Immature natural killer cell (primary cell): Measurements from ENCODE around the gene HIGD1B. TPM values are rescaled to one million over a fixed set of nuclear protein-coding genes. Genes with fewer than 3 reads are reported as not detected.
A peak's percentile ranks its signal among the peaks of the same experiment; 100 is the strongest.

ENCODE experiments used
- DNase-seq, 3 donors: peaks; one replicate each; pipeline ENCODE4 v3.0.0; 2022; ENCODE audit warnings: mixed read lengths in 1 of 3
- H3K27ac Mint-ChIP-seq, 6 donors: one replicate each; pipeline ENCODE4 v1.8.0; 2020; ENCODE audit warnings: mixed read lengths in 6 of 6, mild to moderate bottlenecking in 5 of 6, inconsistent platforms in 4 of 6, moderate library complexity in 3 of 6
- H3K27me3 Mint-ChIP-seq, 3 donors: one replicate each; pipeline ENCODE4 v1.8.0; 2020 to 2021; ENCODE audit warnings: low read depth in 3 of 3, mild to moderate bottlenecking in 3 of 3, mixed read lengths in 3 of 3, moderate library complexity in 3 of 3, inconsistent platforms in 1 of 3
- H3K36me3 Mint-ChIP-seq, 3 donors: one replicate each; pipeline ENCODE4 v1.8.0; 2020; ENCODE audit warnings: mixed read lengths in 3 of 3, inconsistent platforms in 2 of 3, mild to moderate bottlenecking in 2 of 3
- H3K4me1 Mint-ChIP-seq, 2 donors: one replicate each; pipeline ENCODE4 v1.8.0; 2020; ENCODE audit warnings: inconsistent platforms in 2 of 2, mild to moderate bottlenecking in 2 of 2, mixed read lengths in 2 of 2, moderate library complexity in 1 of 2
- H3K4me3 Mint-ChIP-seq, 5 donors: one replicate each; pipeline ENCODE4 v1.8.0; 2020; ENCODE audit warnings: mild to moderate bottlenecking in 5 of 5, mixed read lengths in 5 of 5, inconsistent platforms in 3 of 5, moderate library complexity in 3 of 5
- H3K9me3 Mint-ChIP-seq, 6 donors: one replicate each; pipeline ENCODE4 v1.8.0; 2020; ENCODE audit warnings: mild to moderate bottlenecking in 6 of 6, mixed read lengths in 6 of 6, inconsistent platforms in 4 of 6, moderate library complexity in 3 of 6
- polyA plus RNA-seq, 3 donors: library from polyadenylated mRNA; unstranded; fragments of 300-500 nt; fragmentation: Illumina TruSeq; gene quantifications; one replicate each; pipeline ENCODE4 v1.2.3, GENCODE V29; 2021

The HIGD1B gene
- polyA plus RNA-seq, 3 donors from 2014 or later, result not detected

GRCh38 chr17:44875761-44876160 lies 28.1 kb downstream of the HIGD1B start:
- H3K27ac Mint-ChIP-seq, result no peak overlapping the region
- H3K9me3 Mint-ChIP-seq, result no peaks in the 10 kb centered on the region
- peaks cover 25 to 44% (median 27%) of the 10 kb centered on the region in 3 donors for H3K36me3 Mint-ChIP-seq
- H3K27me3 Mint-ChIP-seq, result peaks cover 1 to 4% (median 2%) of the 10 kb centered on the region in 3 donors
- no peak for DNase-seq
- no peaks in the 10 kb centered on the region for H3K4me1 Mint-ChIP-seq
- H3K4me3 Mint-ChIP-seq, result no peak overlapping the region

- no peak overlapping the region for H3K27ac Mint-ChIP-seq
- no peak overlapping the region for H3K4me3 Mint-ChIP-seq
- DNase-seq, result no peak
- H3K27me3 Mint-ChIP-seq, result peaks cover 2 to 4% (median 3%) of the 10 kb centered on the region in 3 donors
- peaks cover 24 to 47% (median 26%) of the 10 kb centered on the region in 3 donors for H3K36me3 Mint-ChIP-seq
- H3K4me1 Mint-ChIP-seq, result no peaks in the 10 kb centered on the region
- no peaks in the 10 kb centered on the region for H3K9me3 Mint-ChIP-seq
These were observed 29.4 kb downstream of the HIGD1B start for GRCh38 chr17:44877121-44877520.

GRCh38 chr17:44878627-44879221 lies 31.0 kb downstream of the HIGD1B start:
- Mint-ChIP-seq H3K4me3 (no peak overlapping the region), H3K4me1 (no peaks in the 10 kb centered on the region), H3K27ac (no peak overlapping the region), H3K27me3 (peaks cover 2 to 4% (median 3%) of the 10 kb centered on the region in 3 donors), H3K9me3 (no peaks in the 10 kb centered on the region), H3K36me3 (peaks cover 31 to 52% (median 35%) of the 10 kb centered on the region in 3 donors)
- DNase-seq, result peak in 1 of 3 donors; percentile 13

GRCh38 chr17:44879376-44879775 lies 31.7 kb downstream of the HIGD1B start:
- Mint-ChIP-seq H3K4me1 (no peaks in the 10 kb centered on the region), H3K36me3 (peaks cover 31 to 53% (median 32%) of the 10 kb centered on the region in 3 donors), H3K27me3 (peaks cover 2 to 4% (median 3%) of the 10 kb centered on the region in 3 donors), H3K9me3 (no peaks in the 10 kb centered on the region), H3K27ac (no peak overlapping the region), H3K4me3 (no peak overlapping the region)
- DNase-seq, result no peak

- H3K27ac Mint-ChIP-seq, result no peak overlapping the region
- H3K27me3 Mint-ChIP-seq, result peaks cover 2 to 4% (median 3%) of the 10 kb centered on the region in 3 donors
- no peak overlapping the region for H3K4me3 Mint-ChIP-seq
- DNase-seq, result no peak
- peaks cover 33 to 59% (median 36%) of the 10 kb centered on the region in 3 donors for H3K36me3 Mint-ChIP-seq
- no peaks in the 10 kb centered on the region for H3K4me1 Mint-ChIP-seq
- H3K9me3 Mint-ChIP-seq, result no peaks in the 10 kb centered on the region
These were observed 32.4 kb downstream of the HIGD1B start for GRCh38 chr17:44880062-44880461.

GRCh38 chr17:44881145-44881544 lies 33.5 kb downstream of the HIGD1B start:
- H3K36me3 Mint-ChIP-seq, result peaks cover 31 to 59% (median 32%) of the 10 kb centered on the region in 3 donors
- H3K27me3 Mint-ChIP-seq, result peaks cover 2 to 4% (median 4%) of the 10 kb centered on the region in 3 donors
- no peak for DNase-seq
- H3K4me3 Mint-ChIP-seq, result no peak overlapping the region
- H3K9me3 Mint-ChIP-seq, result no peaks in the 10 kb centered on the region
- H3K4me1 Mint-ChIP-seq, result peaks cover 0 to 2% of the 10 kb centered on the region in 2 donors
- no peak overlapping the region for H3K27ac Mint-ChIP-seq

GRCh38 chr17:44884941-44885340 lies 37.3 kb downstream of the HIGD1B start:
- no peak for DNase-seq
- Mint-ChIP-seq H3K36me3 (peaks cover 18 to 51% (median 35%) of the 10 kb centered on the region in 3 donors), H3K9me3 (no peaks in the 10 kb centered on the region), H3K4me3 (no peak overlapping the region), H3K27me3 (peaks cover 0 to 4% (median 4%) of the 10 kb centered on the region in 3 donors), H3K27ac (no peak overlapping the region), H3K4me1 (peaks cover 0 to 9% of the 10 kb centered on the region in 2 donors)

GRCh38 chr17:44887016-44887415 lies 39.3 kb downstream of the HIGD1B start:
- Mint-ChIP-seq H3K27me3 (peaks cover 0 to 1% (median 0%) of the 10 kb centered on the region in 3 donors), H3K36me3 (peaks cover 18 to 37% (median 23%) of the 10 kb centered on the region in 3 donors), H3K9me3 (no peaks in the 10 kb centered on the region), H3K27ac (peak overlapping the region in 1 of 6 donors; percentile 3), H3K4me1 (peaks cover 7 to 12% of the 10 kb centered on the region in 2 donors), H3K4me3 (peak overlapping the region in 2 of 5 donors; percentile 40 to 55)
- DNase-seq, result no peak

GRCh38 chr17:44887971-44888954 lies 40.6 kb downstream of the HIGD1B start:
- peaks cover 8 to 29% (median 14%) of the 10 kb centered on the region in 3 donors for H3K36me3 Mint-ChIP-seq
- H3K27ac Mint-ChIP-seq, result no peak overlapping the region
- no peak overlapping the region for H3K4me3 Mint-ChIP-seq
- DNase-seq, result peak; percentile 28 to 53 (median 33)
- no peaks in the 10 kb centered on the region for H3K9me3 Mint-ChIP-seq
- H3K4me1 Mint-ChIP-seq, result peaks cover 7 to 12% of the 10 kb centered on the region in 2 donors
- H3K27me3 Mint-ChIP-seq, result peaks cover 0 to 1% (median 0%) of the 10 kb centered on the region in 3 donors

GRCh38 chr17:44889003-44889402 lies 41.3 kb downstream of the HIGD1B start:
- Mint-ChIP-seq H3K27ac (no peak overlapping the region), H3K4me1 (peaks cover 7 to 12% of the 10 kb centered on the region in 2 donors), H3K4me3 (no peak overlapping the region), H3K9me3 (no peaks in the 10 kb centered on the region), H3K27me3 (peaks cover 0 to 1% (median 0%) of the 10 kb centered on the region in 3 donors), H3K36me3 (peaks cover 8 to 27% (median 9%) of the 10 kb centered on the region in 3 donors)
- no peak for DNase-seq

- Mint-ChIP-seq H3K9me3 (no peaks in the 10 kb centered on the region), H3K4me3 (no peak overlapping the region), H3K36me3 (peaks cover 0 to 9% (median 9%) of the 10 kb centered on the region in 3 donors), H3K27ac (no peak overlapping the region), H3K4me1 (peaks cover 12 to 23% of the 10 kb centered on the region in 2 donors), H3K27me3 (no peaks in the 10 kb centered on the region)
- DNase-seq, result no peak
These were observed 44.6 kb downstream of the HIGD1B start for GRCh38 chr17:44892250-44892649.

- Mint-ChIP-seq H3K9me3 (no peaks in the 10 kb centered on the region), H3K27me3 (peaks cover 5 to 10% (median 9%) of the 10 kb centered on the region in 3 donors), H3K27ac (no peak overlapping the region), H3K4me1 (peaks cover 27 to 38% of the 10 kb centered on the region in 2 donors), H3K4me3 (no peak overlapping the region), H3K36me3 (peaks cover 0 to 9% (median 9%) of the 10 kb centered on the region in 3 donors)
- no peak for DNase-seq
These were observed 47.0 kb downstream of the HIGD1B start for GRCh38 chr17:44894642-44895041.

- Mint-ChIP-seq H3K4me1 (peaks cover 29 to 41% of the 10 kb centered on the region in 2 donors), H3K4me3 (peak overlapping the region; percentile 91 to 98 (median 96)), H3K36me3 (peaks cover 0 to 4% (median 0%) of the 10 kb centered on the region in 3 donors), H3K27ac (peak overlapping the region; percentile 97 to 100 (median 99)), H3K9me3 (no peaks in the 10 kb centered on the region), H3K27me3 (peaks cover 10 to 22% (median 17%) of the 10 kb centered on the region in 3 donors)
- no peak for DNase-seq
These were observed 51.0 kb downstream of the HIGD1B start for GRCh38 chr17:44898768-44899073.
